T-cell (primary cell): ENCODE data around the gene RAE1. TPM values are rescaled to one million over a fixed set of nuclear protein-coding genes. Genes with fewer than 3 reads are reported as not detected.

Source experiments
- ATAC-seq, 4 experiments: fragments of 200-7000 bp in 3 of 4; fragments of 150-1000 bp in 1 of 4; cut with Tn5 transposase; replicated peaks in 1 of 4; 1 replicate in 3 of 4; 2 replicates in 1 of 4; pipeline ENCODE4 v1.10.0; 2021; ENCODE audit warnings: moderate library complexity in 3 of 4, mild to moderate bottlenecking in 2 of 4, moderate number of reproducible peaks in 1 of 4
- CTCF ChIA-PET, 2 donors: fragments of 300-600 bp; sonication (Branson Sonifier 250); formaldehyde crosslinking; loops; one replicate each; lab custom pipeline; 2022; ENCODE audit warnings: antibody characterized with exemption in 2 of 2; lab: Charles Lee
- POLR2A ChIA-PET, 2 donors: fragments of 300-600 bp; sonication (Branson Sonifier 250); formaldehyde crosslinking; loops; one replicate each; lab custom pipeline; 2022; ENCODE audit warnings: antibody characterized with exemption in 2 of 2; lab: Charles Lee
- DNase-seq, 35 experiments: peaks; one replicate each; pipeline versions ENCODE4 v3.0.0 to v3.0.0-alpha.2; 2013 to 2023
- H3K27ac ChIP-seq: one replicate; pipeline ENCODE4 v1.5.1; 2013; ENCODE audit warnings: low read length
- H3K27me3 ChIP-seq, 2 experiments: replicated peaks in 1 of 2; 1 replicate in 1 of 2; 2 replicates in 1 of 2; pipeline versions ENCODE4 v1.6.1 to v1.7.0; 2013; ENCODE audit warnings: low read length in 1 of 2, mixed read lengths in 1 of 2; ENCODE audit not compliant: control insufficient read depth in 2 of 2, insufficient read depth in 2 of 2; ENCODE audit errors: extremely low read depth in 1 of 2
- H3K36me3 ChIP-seq, 2 donors: 1 replicate in 1 of 2; 2 replicates in 1 of 2; pipeline versions ENCODE4 v1.6.1 to v1.7.0; 2013; ENCODE audit warnings: low read length in 1 of 2; ENCODE audit not compliant: control insufficient read depth in 2 of 2, insufficient read depth in 1 of 2; ENCODE audit errors: extremely low read depth in 1 of 2
- H3K4me1 ChIP-seq, 2 experiments: 1 replicate in 1 of 2; 2 replicates in 1 of 2; pipeline versions ENCODE4 v1.6.1 to v1.7.0; 2013; ENCODE audit warnings: low read length in 2 of 2, mixed read lengths in 1 of 2; ENCODE audit not compliant: insufficient read depth in 2 of 2, control insufficient read depth in 1 of 2; ENCODE audit errors: extremely low read depth in 1 of 2
- H3K4me3 ChIP-seq, 2 donors: 1 replicate in 1 of 2; 2 replicates in 1 of 2; pipeline versions ENCODE4 v1.5.1 to v1.7.0; 2013; ENCODE audit warnings: mild to moderate bottlenecking in 2 of 2, low read length in 1 of 2, moderate library complexity in 1 of 2; ENCODE audit not compliant: control insufficient read depth in 1 of 2; ENCODE audit errors: extremely low read depth in 1 of 2
- H3K9me3 ChIP-seq: 2 replicates; pipeline ENCODE4 v1.7.0; 2013
- H3K27ac Mint-ChIP-seq, 2 donors: one replicate each; pipeline ENCODE4 v1.8.0; 2020 to 2021; ENCODE audit warnings: mild to moderate bottlenecking in 2 of 2, mixed read lengths in 2 of 2
- H3K27me3 Mint-ChIP-seq, 2 donors: one replicate each; pipeline ENCODE4 v1.8.0; 2021 to 2022; ENCODE audit warnings: mixed read lengths in 2 of 2
- H3K36me3 Mint-ChIP-seq: one replicate; pipeline ENCODE4 v1.8.0; 2021; ENCODE audit warnings: mixed read lengths
- H3K4me1 Mint-ChIP-seq, 3 donors: one replicate each; pipeline ENCODE4 v1.8.0; 2020 to 2022; ENCODE audit warnings: mixed read lengths in 3 of 3, mild to moderate bottlenecking in 1 of 3
- H3K4me3 Mint-ChIP-seq, 3 donors: one replicate each; pipeline ENCODE4 v1.8.0; 2020 to 2022; ENCODE audit warnings: mild to moderate bottlenecking in 3 of 3, mixed read lengths in 3 of 3, moderate library complexity in 3 of 3
- H3K9me3 Mint-ChIP-seq, 3 donors: one replicate each; pipeline ENCODE4 v1.8.0; 2020 to 2022; ENCODE audit warnings: mixed read lengths in 3 of 3
- WGBS: methylation state at CpG from one replicate; pipeline ENCODE4 v1.1.5; 2013; ENCODE audit warnings: missing lambda C conversion rate; ENCODE audit not compliant: insufficient coverage; 5-methylcytosine and 5-hydroxymethylcytosine counted together
- total RNA-seq, 35 experiments: library from RNA in 6 of 35; stranded (reverse) in 6 of 35; fragments of 120-200 nt in 1 of 35; gene quantifications; one replicate each; pipeline versions ENCODE4 v1.2.1 to v1.2.4 and lab custom pipeline; 2013 to 2026

RAE1 gene
- total RNA-seq, 5 donors from 2014 or later (not counting 1 experiment from before 2014, with no cell fraction given) = 29.0 to 41.1 (median 29.4) TPM

- Mint-ChIP-seq H3K27ac (peak overlapping the region; percentile 97 to 100), H3K4me3 (peak overlapping the region in 1 of 3 donors; percentile 94), H3K4me1 (peaks cover 72 to 78% (median 77%) of the 10 kb centered on the region in 3 donors), H3K36me3 (peaks cover 53% of the 10 kb centered on the region), H3K9me3 (no peaks in the 10 kb centered on the region), H3K27me3 (no peaks in the 10 kb centered on the region)
- CTCF ChIA-PET = interaction anchor here in 1 of 2 donors (1.0 kb wide), 1 partner anchor 11 kb away, joined by 3 read pairs; the partner anchor contains the start of gene RBM38
- peaks cover 43 to 96% of the 10 kb centered on the region in 2 experiments for H3K4me1 ChIP-seq
- 94% methylated on average over 16 of the region's 32 CpGs for WGBS
- H3K9me3 ChIP-seq = no peaks in the 10 kb centered on the region
- no peaks in the 10 kb centered on the region for H3K27me3 ChIP-seq
- POLR2A ChIA-PET = interaction anchor here (1.5 to 1.6 kb wide), 2 partner anchors 11 kb away, joined by 6 to 7 read pairs; partner anchors contain the start of gene RBM38 (in 1 of the 2)
- H3K4me3 ChIP-seq = peak overlapping the region in 1 of 2 donors; percentile 19
- ATAC-seq (no peak), DNase-seq (no peak)
- H3K27ac ChIP-seq = peak overlapping the region; percentile 7
- peaks cover 24 to 84% of the 10 kb centered on the region in 2 donors for H3K36me3 ChIP-seq
Observed at GRCh38 chr20:57402206-57403125, 51.4 kb downstream of the RAE1 start.

DNA sequence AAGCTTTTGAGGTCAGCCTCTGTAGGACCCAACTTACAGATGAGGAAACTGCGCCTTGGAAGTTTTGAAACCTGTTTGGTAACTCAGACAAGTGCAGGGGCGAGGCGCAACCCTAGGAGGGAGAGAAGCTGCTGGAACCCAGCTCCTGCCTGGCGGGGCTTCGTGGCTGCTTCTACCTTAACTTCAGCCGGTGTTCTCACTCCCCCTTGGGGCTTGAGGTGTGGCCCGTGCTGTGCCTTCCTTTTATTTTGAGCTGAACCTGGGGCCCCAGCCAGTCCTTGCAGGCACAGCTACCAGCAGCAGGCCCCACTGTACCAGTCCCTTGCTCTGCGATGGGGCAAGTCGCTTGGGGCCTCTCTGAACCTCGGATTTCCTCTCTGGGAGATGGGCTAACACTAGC is 52.2 kb downstream of the RAE1 start:
- Mint-ChIP-seq H3K4me3 (peak overlapping the region in 1 of 3 donors; percentile 94), H3K4me1 (peaks cover 71 to 76% (median 75%) of the 10 kb centered on the region in 3 donors)
- H3K27ac ChIP-seq = peak overlapping the region; percentile 7

GRCh38 chr20:57404006-57404405 is 53.0 kb downstream of the RAE1 start:
- Histone ChIP-seq H3K27me3 (no peaks in the 10 kb centered on the region), H3K9me3 (no peaks in the 10 kb centered on the region), H3K4me3 (no peak overlapping the region), H3K27ac (peak overlapping the region; percentile 17), H3K4me1 (peaks cover 33 to 89% of the 10 kb centered on the region in 2 experiments), H3K36me3 (peaks cover 27 to 93% of the 10 kb centered on the region in 2 donors)
- ATAC-seq = no peak
- no peaks in the 10 kb centered on the region for H3K27me3 Mint-ChIP-seq
- POLR2A ChIA-PET = interaction anchor here (0.7 to 1.2 kb wide), 3 partner anchors 8 to 13 kb away, joined by 3 to 4 read pairs (median 3); partner anchors contain the start of gene RBM38 (in 1 of the 2)
- DNase-seq = no peak
- H3K36me3 Mint-ChIP-seq = peaks cover 56% of the 10 kb centered on the region
- H3K9me3 Mint-ChIP-seq = no peaks in the 10 kb centered on the region
- CTCF ChIA-PET = no interaction called here
- peak overlapping the region in 1 of 3 donors; percentile 94 for H3K4me3 Mint-ChIP-seq
- peak overlapping the region; percentile 59 to 74 for H3K27ac Mint-ChIP-seq
- 92% methylated on average over 9 of the region's 11 CpGs for WGBS
- peaks cover 67 to 71% (median 68%) of the 10 kb centered on the region in 3 donors for H3K4me1 Mint-ChIP-seq

More for the DNA sequence above, 52.2 kb downstream of the RAE1 start:
- Mint-ChIP-seq H3K27me3 (no peaks in the 10 kb centered on the region), H3K27ac (peak overlapping the region; percentile 61 to 74), H3K9me3 (no peaks in the 10 kb centered on the region), H3K36me3 (peaks cover 56% of the 10 kb centered on the region)
- ATAC-seq (no peak), DNase-seq (no peak)
- POLR2A ChIA-PET = interaction anchor here in 1 of 2 donors (0.5 to 1.6 kb wide), 3 partner anchors 12 to 20 kb away, joined by 4 to 16 read pairs (median 7); partner anchors contain the start of gene RBM38
- Histone ChIP-seq H3K27me3 (no peaks in the 10 kb centered on the region), H3K4me1 (peaks cover 37 to 96% of the 10 kb centered on the region in 2 experiments), H3K36me3 (peaks cover 23 to 88% of the 10 kb centered on the region in 2 donors), H3K9me3 (no peaks in the 10 kb centered on the region), H3K4me3 (peak overlapping the region in 1 of 2 donors; percentile 19)
- CTCF ChIA-PET = interaction anchor here in 1 of 2 donors (1.0 kb wide), 1 partner anchor 12 kb away, joined by 3 read pairs; the partner anchor contains the start of gene RBM38
- WGBS = 72% methylated on average over 8 of the region's 10 CpGs

DNA sequence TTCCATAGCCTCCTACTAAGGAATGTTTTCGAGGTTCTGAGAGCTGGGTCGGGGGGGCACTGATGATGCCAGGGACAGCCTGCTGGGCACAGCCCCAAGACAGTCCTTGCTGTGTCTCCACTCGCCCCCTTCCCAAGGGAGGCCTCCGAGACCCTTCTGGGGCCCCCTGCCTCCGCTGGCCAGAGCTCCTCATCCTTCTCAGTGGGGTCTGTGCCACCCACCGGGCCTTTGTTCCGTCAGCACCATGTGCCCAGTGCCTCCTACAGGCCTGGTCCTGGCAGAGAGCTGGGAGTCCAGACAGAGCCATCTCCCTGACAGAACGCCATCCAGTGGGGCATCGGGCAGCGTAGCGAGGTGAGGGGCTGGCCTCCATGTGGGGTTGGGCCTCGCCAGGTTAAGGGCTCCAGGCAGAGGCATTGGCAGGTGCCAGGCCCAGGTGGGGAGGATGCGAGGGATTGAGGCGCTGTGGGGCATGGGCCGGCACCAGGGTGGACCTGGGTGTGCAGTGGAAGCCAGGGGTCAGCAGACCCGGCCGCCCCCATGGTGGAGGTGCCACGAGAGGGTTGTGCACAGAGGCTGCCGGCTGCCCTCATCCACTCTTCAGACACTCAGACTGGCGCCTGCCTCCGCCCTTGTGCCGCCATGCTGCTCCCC is 53.5 kb downstream of the RAE1 start:
- Mint-ChIP-seq H3K4me1 (peaks cover 63 to 65% (median 64%) of the 10 kb centered on the region in 3 donors), H3K4me3 (peak overlapping the region in 1 of 3 donors; percentile 94), H3K27me3 (no peaks in the 10 kb centered on the region), H3K36me3 (peaks cover 55% of the 10 kb centered on the region), H3K27ac (peak overlapping the region; percentile 43 to 74), H3K9me3 (no peaks in the 10 kb centered on the region)
- H3K36me3 ChIP-seq = peaks cover 31 to 96% of the 10 kb centered on the region in 2 donors
- no peak overlapping the region for H3K4me3 ChIP-seq
- no peaks in the 10 kb centered on the region for H3K27me3 ChIP-seq
- ChIA-PET POLR2A (interaction anchor here (0.6 to 1.2 kb wide), 5 partner anchors 8 to 940 kb away, joined by 3 to 4 read pairs (median 3); partner anchors contain the start of gene RBM38 (in 1 of the 2)), CTCF (no interaction called here)
- ATAC-seq (peak in 1 of 4 experiments; percentile 2), DNase-seq (no peak)
- H3K4me1 ChIP-seq = peaks cover 28 to 88% of the 10 kb centered on the region in 2 experiments
- WGBS = 92% methylated on average over 22 of the region's 22 CpGs
- H3K27ac ChIP-seq = peak overlapping the region; percentile 17
- no peaks in the 10 kb centered on the region for H3K9me3 ChIP-seq

DNA sequence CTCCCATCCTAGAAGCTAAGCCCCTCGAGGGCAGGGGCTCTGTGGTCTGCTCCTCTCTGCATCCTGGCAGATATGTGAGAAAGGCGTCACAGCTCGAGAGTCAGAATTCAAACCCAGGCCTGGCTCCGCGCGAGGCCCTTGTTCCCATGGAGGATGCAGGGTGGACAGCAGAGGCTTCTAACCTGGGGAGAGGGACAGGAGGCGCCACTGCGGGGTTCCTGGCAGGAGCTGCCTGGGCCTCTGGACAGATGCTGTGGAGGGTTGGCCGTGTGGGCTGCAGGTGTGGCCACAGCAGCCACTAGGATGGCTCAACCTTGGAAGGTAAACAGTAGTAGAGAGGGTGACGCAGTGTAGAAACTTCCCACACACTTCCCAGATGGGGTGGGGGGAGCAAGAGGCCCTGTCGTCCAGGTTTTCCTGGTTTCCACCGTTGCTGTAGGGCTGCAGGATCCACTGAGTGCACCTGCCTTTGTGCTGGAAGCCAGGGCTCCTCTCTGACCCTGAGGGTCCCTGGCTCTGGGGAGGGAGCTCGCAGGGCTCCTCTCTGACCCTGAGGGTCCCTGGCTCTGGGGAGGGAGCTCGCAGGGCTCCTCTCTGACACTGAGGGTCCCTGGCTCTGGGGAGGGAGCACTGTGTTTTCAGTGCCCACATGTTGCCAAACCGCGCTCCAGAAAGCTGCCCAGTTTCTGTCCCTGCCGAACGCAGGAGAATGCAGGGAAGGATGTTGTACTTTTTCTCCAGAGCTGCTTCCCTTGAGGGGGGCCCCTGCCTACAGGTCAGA is 54.4 kb downstream of the RAE1 start:
- Histone ChIP-seq H3K27ac (no peak overlapping the region), H3K27me3 (no peaks in the 10 kb centered on the region), H3K36me3 (peaks cover 34 to 91% of the 10 kb centered on the region in 2 donors), H3K4me3 (no peak overlapping the region), H3K4me1 (peaks cover 20 to 84% of the 10 kb centered on the region in 2 experiments), H3K9me3 (no peaks in the 10 kb centered on the region)
- no peaks in the 10 kb centered on the region for H3K9me3 Mint-ChIP-seq
- no peak for DNase-seq
- H3K36me3 Mint-ChIP-seq = peaks cover 58% of the 10 kb centered on the region
- WGBS = 96% methylated on average over 9 of the region's 18 CpGs
- peaks cover 58 to 64% (median 61%) of the 10 kb centered on the region in 3 donors for H3K4me1 Mint-ChIP-seq
- ChIA-PET POLR2A (interaction anchor here in 1 of 2 donors (0.6 to 1.0 kb wide), 2 partner anchors 9 to 22 kb away, joined by 3 to 5 read pairs; no protein-coding TSS in a partner anchor), CTCF (no interaction called here)
- peak overlapping the region in 1 of 3 donors; percentile 28 for H3K4me3 Mint-ChIP-seq
- no peaks in the 10 kb centered on the region for H3K27me3 Mint-ChIP-seq
- no peak for ATAC-seq
- H3K27ac Mint-ChIP-seq = peak overlapping the region in 1 of 2 donors; percentile 43
